DMS53 (cell line): ENCODE data around the gene ICA1.

Experiments
- DNase-seq: peaks from one replicate; lab custom pipeline; 2025; lab: John Stamatoyannopoulos, UW

Gene ICA1

GRCh38 chr7:8160779-8161345, 101.1 kb downstream of the ICA1 start:
- no peak for DNase-seq

GRCh38 chr7:8160250-8160649, 101.7 kb downstream of the ICA1 start:
- no peak for DNase-seq

- DNase-seq: no peak
Measured at GRCh38 chr7:8159595-8159994, 102.4 kb downstream of the ICA1 start.

DNA sequence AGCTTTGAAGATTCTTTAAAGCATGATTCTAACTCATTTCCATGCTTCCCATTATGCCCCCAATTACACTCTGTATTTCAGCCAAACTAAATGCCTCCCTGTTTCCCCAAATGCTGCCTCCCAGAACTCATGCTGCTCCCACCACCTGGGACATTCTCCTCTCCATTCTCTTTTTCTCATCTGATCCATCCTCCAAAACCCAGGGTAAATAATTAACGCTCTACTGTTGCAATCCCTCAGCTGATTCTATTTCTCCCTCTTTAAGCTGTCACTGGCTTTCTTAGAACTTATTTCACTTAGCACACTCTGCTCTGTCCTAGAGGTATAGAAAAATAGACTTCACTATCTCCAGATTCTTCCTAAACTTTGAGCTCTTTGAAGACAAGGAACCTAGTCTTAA, 104.7 kb downstream of the ICA1 start:
- DNase-seq: no peak

GRCh38 chr7:8155836-8156235, 106.1 kb downstream of the ICA1 start:
- DNase-seq: no peak

DNA sequence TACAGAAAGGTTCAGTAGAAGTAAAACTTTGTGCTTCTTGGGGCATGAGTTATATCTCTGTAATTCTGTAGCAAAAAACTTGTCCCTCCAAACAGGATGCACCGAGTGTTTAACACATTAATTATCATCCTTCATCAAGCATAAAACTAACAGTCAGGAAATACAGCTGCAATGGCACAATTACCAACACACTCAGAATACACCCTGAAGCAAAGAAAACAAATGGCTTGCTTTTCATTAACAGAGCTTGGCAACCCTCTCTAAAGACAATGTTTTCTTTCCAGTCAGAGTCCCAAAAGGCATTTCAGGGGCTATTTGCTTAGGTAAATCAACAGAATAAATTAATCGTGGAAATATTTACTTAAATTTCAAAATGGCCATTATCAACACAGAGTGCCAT, 107.7 kb downstream of the ICA1 start:
- DNase-seq: no peak

- DNase-seq: no peak
Measured at GRCh38 chr7:8152489-8153192, 109.3 kb downstream of the ICA1 start.

DNA sequence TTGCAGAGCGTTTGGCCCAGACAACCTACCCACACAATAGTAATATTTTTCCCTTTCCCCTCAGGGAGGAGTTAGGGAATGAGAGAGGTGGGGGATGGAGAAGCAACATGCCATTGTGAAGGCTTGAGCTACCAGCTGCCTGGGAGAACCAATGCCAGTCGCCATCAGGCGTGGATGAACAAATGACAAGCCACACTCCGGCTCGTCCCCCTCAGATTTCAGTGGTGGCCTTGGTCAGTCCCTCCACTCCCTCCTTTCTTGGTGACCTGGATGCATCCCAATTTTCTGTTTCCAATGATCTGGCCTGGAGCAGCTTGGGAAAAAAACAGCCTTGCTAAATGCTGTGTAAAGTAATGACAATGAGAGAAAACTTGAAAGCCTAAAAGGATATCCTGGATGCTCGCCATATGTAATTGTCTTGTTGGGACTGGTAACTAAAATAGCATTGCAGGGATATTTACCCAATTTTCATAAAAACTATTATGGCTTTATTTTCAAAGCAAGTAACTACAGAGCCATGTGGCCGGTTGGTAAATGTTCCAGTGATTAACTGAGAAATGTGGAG, 110.7 kb downstream of the ICA1 start:
- DNase-seq: no peak

DNA sequence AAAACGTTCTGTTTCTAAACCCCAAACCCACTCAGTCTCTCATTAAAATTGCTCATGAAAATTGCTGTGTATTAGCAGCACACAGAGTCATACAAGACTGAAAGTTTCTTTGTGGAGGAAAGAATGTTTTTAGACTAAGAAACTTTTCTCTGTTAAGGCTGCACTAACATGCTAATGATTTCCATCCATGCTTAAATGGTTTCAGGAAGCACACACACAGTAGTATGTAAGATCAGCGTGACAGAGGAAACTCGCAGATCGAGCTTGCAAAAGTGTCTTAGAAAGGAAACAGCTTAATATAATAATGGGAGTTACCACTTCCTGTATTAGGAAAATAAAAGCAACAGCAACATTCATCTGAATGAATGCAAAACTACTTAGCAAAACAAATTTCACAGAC, 112.7 kb downstream of the ICA1 start:
- no peak for DNase-seq

- no peak for DNase-seq
Measured at GRCh38 chr7:8147760-8148463, 114.1 kb downstream of the ICA1 start.

- DNase-seq: no peak
Measured at GRCh38 chr7:8146788-8147413, 115.1 kb downstream of the ICA1 start.

DNA sequence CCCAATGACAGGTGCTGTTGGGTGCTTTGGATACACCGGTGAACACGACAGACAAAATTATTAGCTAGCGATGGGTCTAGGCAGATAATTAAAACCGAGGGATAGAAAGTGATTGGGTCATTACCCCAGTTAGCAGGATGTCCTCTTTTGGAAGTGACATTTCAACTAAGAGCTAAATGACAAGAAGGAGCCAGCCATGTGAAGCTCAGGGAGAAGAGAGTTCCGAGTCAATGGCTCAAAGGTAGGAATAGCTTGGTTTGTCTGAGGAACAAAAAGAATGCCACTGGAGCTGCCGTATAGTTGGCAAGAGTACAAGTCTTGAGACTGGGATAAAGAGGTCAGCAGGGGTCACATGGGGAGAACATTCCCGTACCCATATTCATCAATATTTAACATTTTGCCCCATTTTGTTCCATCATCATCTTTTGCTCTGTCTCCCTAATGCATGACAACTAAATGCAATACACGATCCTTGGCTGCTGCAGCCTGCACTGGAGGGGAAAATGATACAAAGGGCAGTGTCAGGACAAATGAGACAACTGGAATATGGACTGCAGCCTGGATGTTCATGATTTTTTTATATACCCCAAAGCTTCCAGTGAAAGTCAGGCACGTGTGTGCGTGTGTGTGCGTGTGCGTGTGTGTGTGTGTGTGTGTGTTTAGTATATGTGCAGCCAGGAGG, 115.7 kb downstream of the ICA1 start:
- no peak for DNase-seq

GRCh38 chr7:8144856-8145255, 117.1 kb downstream of the ICA1 start:
- DNase-seq: no peak

DNA sequence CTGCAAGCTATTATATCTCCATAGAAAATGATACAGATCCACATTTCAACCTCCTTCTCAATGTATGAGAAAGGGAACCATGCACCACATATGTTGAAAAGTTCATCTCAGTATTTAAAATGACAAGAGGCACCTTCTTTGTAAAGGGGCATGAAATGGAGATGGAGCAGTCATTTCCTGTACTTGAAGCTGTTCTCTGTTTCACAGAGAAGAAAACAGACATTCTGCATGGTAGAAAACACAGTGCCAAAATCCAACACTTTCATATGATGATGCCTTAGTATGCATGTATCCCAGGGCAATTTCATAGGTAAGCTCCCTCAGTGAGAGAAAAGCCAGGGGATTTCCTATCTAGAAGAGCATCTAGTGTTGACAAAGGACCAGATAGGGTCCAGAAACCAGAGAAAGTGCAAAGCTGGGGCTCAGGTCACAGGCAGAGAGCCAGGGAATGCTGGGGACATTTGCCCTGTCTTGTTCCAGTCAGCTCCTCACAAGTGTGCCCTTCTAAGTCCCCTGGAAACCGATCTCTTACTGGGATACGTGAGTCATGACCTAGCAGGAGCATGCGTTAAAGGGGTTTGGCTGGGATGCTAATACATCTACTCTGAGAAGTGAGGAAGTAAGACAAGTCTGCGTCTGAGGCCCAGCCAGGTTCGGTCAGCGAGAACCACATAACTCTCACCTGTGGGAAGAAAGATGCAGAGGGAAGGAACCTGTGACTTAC, 118.7 kb downstream of the ICA1 start:
- DNase-seq: no peak

GRCh38 chr7:8142477-8142876, 119.5 kb downstream of the ICA1 start:
- DNase-seq: no peak

DNA sequence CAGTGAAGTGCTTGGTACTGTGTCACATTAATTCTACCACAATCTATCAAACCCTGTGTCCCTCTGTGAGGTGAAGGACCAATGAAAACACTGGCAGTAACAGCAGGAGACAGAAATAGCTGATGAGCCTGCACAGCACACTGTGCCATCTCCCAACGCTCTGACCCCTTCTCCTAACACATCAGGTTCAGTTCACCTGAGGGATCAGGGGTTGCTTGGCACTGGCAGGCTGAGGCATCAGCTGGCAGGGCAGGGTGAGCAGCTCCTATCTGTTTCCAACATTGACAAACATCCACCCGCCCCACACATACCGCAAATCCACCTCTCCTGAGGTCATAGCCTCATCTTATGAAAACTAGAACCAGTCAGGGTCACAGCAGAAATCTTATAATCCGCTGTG, 120.9 kb downstream of the ICA1 start:
- DNase-seq: no peak

- no peak for DNase-seq
Measured at GRCh38 chr7:8136051-8136730, 125.8 kb downstream of the ICA1 start.

- DNase-seq: no peak
Measured at GRCh38 chr7:8135417-8135816, 126.5 kb downstream of the ICA1 start.

DNA sequence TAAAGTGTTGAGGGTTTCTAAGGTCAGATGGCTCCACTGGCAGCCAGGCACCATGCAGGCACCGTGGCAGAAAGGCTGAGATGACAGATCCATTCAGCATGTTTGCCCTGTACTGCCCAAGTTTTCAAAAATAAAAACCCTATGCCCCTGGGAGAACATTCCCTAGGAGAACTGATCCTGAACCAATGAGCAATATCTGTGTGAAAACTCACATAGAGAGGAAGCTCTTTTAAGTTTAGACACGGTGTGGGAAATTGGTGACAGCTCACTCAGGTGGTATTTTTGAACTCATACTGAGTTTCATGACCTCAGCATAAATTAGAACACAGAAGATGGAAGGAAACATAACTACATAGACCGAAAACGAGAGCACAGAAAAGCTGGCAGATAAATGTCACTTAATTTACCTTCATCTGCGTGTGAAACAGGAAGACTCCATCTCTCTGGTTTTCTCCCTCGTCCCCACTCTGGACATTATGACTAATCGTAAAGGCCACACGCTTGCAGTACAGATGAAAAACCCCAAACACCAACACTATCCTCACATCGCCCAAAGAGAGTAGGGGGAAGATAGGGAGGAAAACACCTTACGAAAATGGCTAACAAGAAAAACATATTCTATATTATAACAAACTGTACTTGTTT, 127.8 kb downstream of the ICA1 start:
- no peak for DNase-seq

GRCh38 chr7:8133188-8133848, 128.6 kb downstream of the ICA1 start:
- DNase-seq: no peak
